Esophagus squamous epithelium (tissue), 4 donors: Measurements from ENCODE around the gene TTC39A.

ENCODE experiments used
- POLR2A ChIP-seq, 4 donors: fragments of 450-650 bp; IDR thresholded peaks; one replicate each; pipeline ENCODE4 v1.6.1; 2017; ENCODE audit warnings: antibody characterized with exemption in 4 of 4, mild to moderate bottlenecking in 4 of 4, moderate library complexity in 3 of 4
- TF ChIP-seq, protein P1 (sequence below), 6 experiments: fragments of 450-650 bp in 4 of 6; fragments of 200-600 bp in 2 of 6; sonication (generic) in 2 of 6; IDR thresholded peaks; one replicate each; pipeline ENCODE4 v1.5.1; 2016 to 2019; ENCODE audit warnings: antibody characterized with exemption in 6 of 6, mild to moderate bottlenecking in 4 of 6, moderate library complexity in 4 of 6

DNA sequence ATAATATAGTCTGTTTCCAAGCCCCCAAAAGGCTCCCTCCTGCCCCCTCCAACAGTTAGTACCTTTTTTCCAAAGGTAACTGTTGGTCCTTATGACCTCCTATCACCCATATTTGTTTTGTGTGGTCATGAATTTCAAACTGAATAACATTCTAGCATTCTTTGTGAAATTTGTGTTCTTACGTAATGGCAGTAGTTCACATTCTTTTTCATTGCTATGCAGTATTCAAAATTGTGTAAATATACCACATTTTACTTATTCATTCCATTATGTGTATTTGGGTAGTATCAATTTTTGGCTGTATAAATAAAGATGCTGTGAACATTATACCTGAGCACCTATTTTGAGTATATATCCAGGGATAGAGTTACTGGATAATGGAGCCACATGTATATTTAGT is 80.9 kb downstream of the TTC39A start:
- TF ChIP-seq, protein P1, sequence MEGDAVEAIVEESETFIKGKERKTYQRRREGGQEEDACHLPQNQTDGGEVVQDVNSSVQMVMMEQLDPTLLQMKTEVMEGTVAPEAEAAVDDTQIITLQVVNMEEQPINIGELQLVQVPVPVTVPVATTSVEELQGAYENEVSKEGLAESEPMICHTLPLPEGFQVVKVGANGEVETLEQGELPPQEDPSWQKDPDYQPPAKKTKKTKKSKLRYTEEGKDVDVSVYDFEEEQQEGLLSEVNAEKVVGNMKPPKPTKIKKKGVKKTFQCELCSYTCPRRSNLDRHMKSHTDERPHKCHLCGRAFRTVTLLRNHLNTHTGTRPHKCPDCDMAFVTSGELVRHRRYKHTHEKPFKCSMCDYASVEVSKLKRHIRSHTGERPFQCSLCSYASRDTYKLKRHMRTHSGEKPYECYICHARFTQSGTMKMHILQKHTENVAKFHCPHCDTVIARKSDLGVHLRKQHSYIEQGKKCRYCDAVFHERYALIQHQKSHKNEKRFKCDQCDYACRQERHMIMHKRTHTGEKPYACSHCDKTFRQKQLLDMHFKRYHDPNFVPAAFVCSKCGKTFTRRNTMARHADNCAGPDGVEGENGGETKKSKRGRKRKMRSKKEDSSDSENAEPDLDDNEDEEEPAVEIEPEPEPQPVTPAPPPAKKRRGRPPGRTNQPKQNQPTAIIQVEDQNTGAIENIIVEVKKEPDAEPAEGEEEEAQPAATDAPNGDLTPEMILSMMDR (IDR thresholded peaks at IDR 0.05) = no peak
- no peak for TF ChIP-seq POLR2A (IDR thresholded peaks at IDR 0.05)
